SK-N-SH treated with all-trans-retinoic acid at 6 μM for 48 hours (cell line): Measurements from ENCODE around the gene ESX1.

Experiments
- ARNTL ChIP-seq: fragments of 450-650 bp; formaldehyde crosslinking; IDR thresholded peaks from 2 replicates; pipeline ENCODE4 v1.5.0; 2020; ENCODE audit warnings: low read depth, mild to moderate bottlenecking, moderate library complexity, borderline replicate concordance
- ZFP3 ChIP-seq: fragments of 250-450 bp; sonication (Bioruptor Pico); IDR thresholded peaks from 2 replicates; pipeline ENCODE4 v1.5.0; 2020; ENCODE audit warnings: mild to moderate bottlenecking, moderate library complexity
- ZNF565 ChIP-seq: fragments of 450-650 bp; formaldehyde crosslinking; conservative IDR thresholded peaks from 2 replicates; pipeline ENCODE4 v1.5.0; 2020; ENCODE audit warnings: low read depth, mild to moderate bottlenecking, moderate library complexity
- TF ChIP-seq, protein P1 (sequence below): fragments of 250-450 bp; sonication (Bioruptor Pico); IDR thresholded peaks from 2 replicates; pipeline ENCODE4 v1.5.1; 2021; ENCODE audit warnings: mild to moderate bottlenecking, moderate library complexity
- TF ChIP-seq, protein P2 (sequence below): fragments of 250-450 bp; sonication (Bioruptor Pico); IDR thresholded peaks from 2 replicates; pipeline ENCODE4 v1.8.0; 2020; ENCODE audit warnings: mild to moderate bottlenecking, moderate library complexity, borderline replicate concordance
- TF ChIP-seq, protein P3 (sequence below): fragments of 250-450 bp; sonication (Bioruptor Pico); IDR thresholded peaks from 2 replicates; pipeline ENCODE4 v1.8.0; 2021; ENCODE audit warnings: low read depth, mild to moderate bottlenecking, moderate library complexity, borderline replicate concordance

DNA sequence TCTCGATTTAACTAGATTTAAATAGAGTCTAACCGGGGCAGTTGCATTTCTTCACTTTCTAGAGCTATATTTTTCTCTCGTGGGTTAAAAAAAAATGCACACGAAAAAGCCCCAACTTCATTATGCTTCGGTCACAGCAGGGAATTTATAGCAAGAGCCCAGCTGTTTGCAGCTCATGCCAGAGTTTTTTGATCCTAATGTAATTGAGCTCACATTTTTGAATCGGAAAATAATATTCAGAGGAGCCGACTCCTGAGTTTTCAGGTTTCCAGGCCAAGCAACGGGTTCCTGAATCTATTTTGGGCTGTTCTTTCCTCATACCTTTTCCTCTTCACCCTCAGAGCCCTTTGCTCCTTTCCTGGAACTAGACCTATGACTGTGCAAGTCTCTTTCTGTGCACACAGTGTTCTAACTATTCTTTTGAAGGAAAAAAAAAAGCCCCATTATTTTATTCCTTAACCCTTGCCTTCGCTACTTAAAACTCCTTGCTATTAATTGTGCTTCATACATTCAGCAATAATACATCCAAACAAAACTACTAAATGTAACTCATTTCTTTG, 27.5 kb upstream of the ESX1 start:
- TF ChIP-seq, protein P1, sequence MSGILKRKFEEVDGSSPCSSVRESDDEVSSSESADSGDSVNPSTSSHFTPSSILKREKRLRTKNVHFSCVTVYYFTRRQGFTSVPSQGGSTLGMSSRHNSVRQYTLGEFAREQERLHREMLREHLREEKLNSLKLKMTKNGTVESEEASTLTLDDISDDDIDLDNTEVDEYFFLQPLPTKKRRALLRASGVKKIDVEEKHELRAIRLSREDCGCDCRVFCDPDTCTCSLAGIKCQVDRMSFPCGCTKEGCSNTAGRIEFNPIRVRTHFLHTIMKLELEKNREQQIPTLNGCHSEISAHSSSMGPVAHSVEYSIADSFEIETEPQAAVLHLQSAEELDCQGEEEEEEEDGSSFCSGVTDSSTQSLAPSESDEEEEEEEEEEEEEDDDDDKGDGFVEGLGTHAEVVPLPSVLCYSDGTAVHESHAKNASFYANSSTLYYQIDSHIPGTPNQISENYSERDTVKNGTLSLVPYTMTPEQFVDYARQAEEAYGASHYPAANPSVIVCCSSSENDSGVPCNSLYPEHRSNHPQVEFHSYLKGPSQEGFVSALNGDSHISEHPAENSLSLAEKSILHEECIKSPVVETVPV (CRISPR knock-in tag), result no peak
- TF ChIP-seq, protein P2, sequence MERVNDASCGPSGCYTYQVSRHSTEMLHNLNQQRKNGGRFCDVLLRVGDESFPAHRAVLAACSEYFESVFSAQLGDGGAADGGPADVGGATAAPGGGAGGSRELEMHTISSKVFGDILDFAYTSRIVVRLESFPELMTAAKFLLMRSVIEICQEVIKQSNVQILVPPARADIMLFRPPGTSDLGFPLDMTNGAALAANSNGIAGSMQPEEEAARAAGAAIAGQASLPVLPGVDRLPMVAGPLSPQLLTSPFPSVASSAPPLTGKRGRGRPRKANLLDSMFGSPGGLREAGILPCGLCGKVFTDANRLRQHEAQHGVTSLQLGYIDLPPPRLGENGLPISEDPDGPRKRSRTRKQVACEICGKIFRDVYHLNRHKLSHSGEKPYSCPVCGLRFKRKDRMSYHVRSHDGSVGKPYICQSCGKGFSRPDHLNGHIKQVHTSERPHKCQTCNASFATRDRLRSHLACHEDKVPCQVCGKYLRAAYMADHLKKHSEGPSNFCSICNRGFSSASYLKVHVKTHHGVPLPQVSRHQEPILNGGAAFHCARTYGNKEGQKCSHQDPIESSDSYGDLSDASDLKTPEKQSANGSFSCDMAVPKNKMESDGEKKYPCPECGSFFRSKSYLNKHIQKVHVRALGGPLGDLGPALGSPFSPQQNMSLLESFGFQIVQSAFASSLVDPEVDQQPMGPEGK (CRISPR knock-in tag), result no peak
- TF ChIP-seq ARNTL (CRISPR knock-in tag) (no peak), ZNF565 (no peak), ZFP3 (no peak)
- TF ChIP-seq, protein P3, sequence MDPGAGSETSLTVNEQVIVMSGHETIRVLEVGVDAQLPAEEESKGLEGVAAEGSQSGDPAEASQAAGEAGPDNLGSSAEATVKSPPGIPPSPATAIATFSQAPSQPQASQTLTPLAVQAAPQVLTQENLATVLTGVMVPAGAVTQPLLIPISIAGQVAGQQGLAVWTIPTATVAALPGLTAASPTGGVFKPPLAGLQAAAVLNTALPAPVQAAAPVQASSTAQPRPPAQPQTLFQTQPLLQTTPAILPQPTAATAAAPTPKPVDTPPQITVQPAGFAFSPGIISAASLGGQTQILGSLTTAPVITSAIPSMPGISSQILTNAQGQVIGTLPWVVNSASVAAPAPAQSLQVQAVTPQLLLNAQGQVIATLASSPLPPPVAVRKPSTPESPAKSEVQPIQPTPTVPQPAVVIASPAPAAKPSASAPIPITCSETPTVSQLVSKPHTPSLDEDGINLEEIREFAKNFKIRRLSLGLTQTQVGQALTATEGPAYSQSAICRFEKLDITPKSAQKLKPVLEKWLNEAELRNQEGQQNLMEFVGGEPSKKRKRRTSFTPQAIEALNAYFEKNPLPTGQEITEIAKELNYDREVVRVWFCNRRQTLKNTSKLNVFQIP, result no peak
